ENCODE results near the gene FNIP1.
A peak's percentile ranks its signal among the peaks of the same experiment; 100 is the strongest.

Gene FNIP1

DNA sequence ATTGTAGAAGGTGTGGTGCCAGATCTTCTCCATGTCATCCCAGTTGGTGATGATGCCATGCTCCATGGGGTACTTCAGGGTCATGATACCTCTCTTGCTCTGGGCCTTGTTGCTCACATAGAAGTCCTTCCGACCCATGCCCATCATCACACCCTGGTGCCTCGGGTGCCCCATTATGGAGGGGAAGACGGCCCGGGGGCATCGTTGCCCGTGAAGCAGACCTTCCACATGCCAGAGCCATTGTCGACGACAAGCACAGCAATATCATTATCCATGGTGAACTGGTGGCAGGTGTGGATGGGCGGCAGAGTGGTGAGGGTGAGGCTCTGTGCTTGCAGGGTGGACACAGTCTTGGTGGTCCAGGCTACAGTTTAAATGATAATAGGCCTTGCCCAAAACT, 137.0 kb downstream of the FNIP1 start:
- H3K9ac ChIP-seq (ENCODE audit: insufficient read length) = no peak overlapping the region
- peaks cover 38% of the 10 kb centered on the region; the same call in 1 of the 2 replicates for H3K36me3 ChIP-seq (ENCODE audit: insufficient read depth, low read length)
- H3K9me3 ChIP-seq (ENCODE audit: low read depth, low read length) = no peaks in the 10 kb centered on the region
- H3K27ac ChIP-seq = no peak overlapping the region
- H3K4me3 ChIP-seq = no peak overlapping the region
- no peak for DNase-seq (ENCODE audit: low read depth, low spot score)
- TF ChIP-seq EZH2 (IDR thresholded peaks at IDR 0.05) = no peak
- TF ChIP-seq POLR2AphosphoS5 (IDR thresholded peaks at IDR 0.05; ENCODE audit: borderline replicate concordance, low read depth, low read length) = no peak
- no peak for TF ChIP-seq FOXP2 (optimal IDR thresholded peaks at IDR 0.05; ENCODE audit: control extremely low read depth, extremely low read length, insufficient read depth)

DNA sequence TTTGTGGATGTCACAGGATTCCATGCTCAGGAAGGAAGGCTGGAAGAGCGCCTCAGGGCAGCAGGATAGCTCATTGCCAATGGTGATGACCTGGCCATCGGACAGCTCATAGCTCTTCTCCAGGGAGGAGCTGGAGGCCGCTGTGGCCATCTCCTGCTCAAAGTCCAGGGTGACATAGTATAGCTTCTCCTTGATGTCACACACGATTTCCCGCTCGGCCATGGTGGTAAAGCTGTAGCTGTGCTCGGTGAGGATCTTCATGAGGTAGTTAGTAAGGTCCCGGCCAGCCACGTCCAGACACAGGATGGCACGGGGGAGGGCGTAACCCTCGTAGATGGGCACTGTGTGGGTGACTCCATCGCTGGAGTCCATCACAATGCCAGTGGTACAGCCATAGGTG, 137.5 kb downstream of the FNIP1 start:
- TF ChIP-seq FOXP2 (optimal IDR thresholded peaks at IDR 0.05; ENCODE audit: control extremely low read depth, extremely low read length, insufficient read depth) (no peak), POLR2AphosphoS5 (IDR thresholded peaks at IDR 0.05; ENCODE audit: borderline replicate concordance, low read depth, low read length) (no peak), EZH2 (IDR thresholded peaks at IDR 0.05) (no peak)
- Histone ChIP-seq H3K27ac (no peak overlapping the region), H3K4me3 (no peak overlapping the region), H3K9ac (ENCODE audit: insufficient read length) (no peak overlapping the region), H3K36me3 (ENCODE audit: insufficient read depth, low read length) (peaks cover 38% of the 10 kb centered on the region; the same call in 1 of the 2 replicates), H3K9me3 (ENCODE audit: low read depth, low read length) (no peaks in the 10 kb centered on the region)
- DNase-seq (ENCODE audit: low read depth, low spot score) = no peak

DNA sequence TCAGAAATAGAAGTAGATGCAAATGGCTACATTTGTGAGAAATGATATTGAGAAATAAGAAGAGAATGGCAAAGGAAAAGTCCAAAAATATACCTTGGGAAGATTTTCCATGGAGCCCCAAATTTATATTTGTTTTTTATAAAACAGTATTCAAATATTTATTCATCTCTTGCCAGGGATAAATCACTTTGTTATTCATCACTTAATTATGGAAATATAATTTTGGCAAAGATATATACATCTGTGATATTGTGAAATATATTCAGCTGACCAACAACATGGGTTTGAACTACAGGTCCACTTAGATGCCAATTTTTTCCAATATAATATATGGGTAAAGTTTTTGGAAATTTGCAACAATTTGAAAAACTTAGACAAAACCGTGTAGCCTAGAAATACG, 142.0 kb downstream of the FNIP1 start:
- Histone ChIP-seq H3K36me3 (ENCODE audit: insufficient read depth, low read length) (peaks cover 36% of the 10 kb centered on the region), H3K9me3 (ENCODE audit: low read depth, low read length) (no peaks in the 10 kb centered on the region; the same call in 1 of the 2 replicates), H3K27ac (peak overlapping the region; percentile 92), H3K9ac (ENCODE audit: insufficient read length) (no peak overlapping the region), H3K4me3 (no peak overlapping the region; the same call in 1 of the 2 replicates)
- no peak for DNase-seq (ENCODE audit: low read depth, low spot score)
- TF ChIP-seq FOXP2 (optimal IDR thresholded peaks at IDR 0.05; ENCODE audit: control extremely low read depth, extremely low read length, insufficient read depth) (no peak), POLR2AphosphoS5 (IDR thresholded peaks at IDR 0.05; ENCODE audit: borderline replicate concordance, low read depth, low read length) (no peak), EZH2 (IDR thresholded peaks at IDR 0.05) (no peak)

DNA sequence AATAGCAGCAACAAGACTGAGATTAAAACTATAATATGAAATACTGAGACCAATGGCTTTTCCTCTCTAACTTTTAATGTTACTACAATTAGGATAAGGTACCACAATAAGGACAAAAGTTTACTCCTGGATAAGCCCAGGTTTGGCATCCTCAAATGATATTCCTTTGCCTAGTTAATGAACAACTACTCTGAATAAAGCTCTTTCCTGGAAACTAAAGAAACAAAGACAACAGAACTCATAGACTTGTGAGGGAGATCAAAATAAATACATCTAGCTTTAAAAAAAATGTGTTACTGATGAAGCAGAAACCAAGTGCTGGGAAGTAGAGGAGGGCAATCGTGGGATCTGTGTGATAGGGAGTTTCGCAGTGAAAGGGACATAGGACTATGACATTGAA, 142.5 kb downstream of the FNIP1 start:
- Histone ChIP-seq H3K9me3 (ENCODE audit: low read depth, low read length) (no peaks in the 10 kb centered on the region; the same call in 1 of the 2 replicates), H3K9ac (ENCODE audit: insufficient read length) (no peak overlapping the region), H3K27ac (no peak overlapping the region), H3K4me3 (no peak overlapping the region), H3K36me3 (ENCODE audit: insufficient read depth, low read length) (peaks cover 34% of the 10 kb centered on the region)
- DNase-seq (ENCODE audit: low read depth, low spot score) = no peak
- TF ChIP-seq FOXP2 (optimal IDR thresholded peaks at IDR 0.05; ENCODE audit: control extremely low read depth, extremely low read length, insufficient read depth) = no peak
- no peak for TF ChIP-seq EZH2 (IDR thresholded peaks at IDR 0.05)
- TF ChIP-seq POLR2AphosphoS5 (IDR thresholded peaks at IDR 0.05; ENCODE audit: borderline replicate concordance, low read depth, low read length) = no peak

DNA sequence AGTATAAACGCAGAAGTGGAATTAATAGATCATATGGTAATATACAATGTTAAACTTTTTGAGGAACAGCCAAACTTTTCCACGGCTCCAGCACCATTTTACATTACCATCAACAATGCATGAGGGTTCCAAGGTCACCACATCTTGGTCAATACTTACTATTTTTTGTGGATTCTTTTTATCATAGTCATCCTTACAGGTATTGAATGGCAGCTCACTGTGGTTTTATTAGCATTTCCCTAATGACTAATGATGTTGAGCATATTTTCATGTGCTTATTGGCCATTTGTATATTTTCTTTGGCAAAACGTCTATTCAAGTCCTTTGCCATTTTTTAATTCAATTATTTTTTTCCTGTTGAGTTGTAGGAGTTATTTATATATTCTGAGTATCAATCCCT, 147.7 kb downstream of the FNIP1 start:
- Histone ChIP-seq H3K9me3 (ENCODE audit: low read depth, low read length) (no peaks in the 10 kb centered on the region; the same call in 1 of the 2 replicates), H3K36me3 (ENCODE audit: insufficient read depth, low read length) (peaks cover 39% of the 10 kb centered on the region), H3K9ac (ENCODE audit: insufficient read length) (no peak overlapping the region), H3K27ac (no peak overlapping the region), H3K4me3 (no peak overlapping the region)
- DNase-seq (ENCODE audit: low read depth, low spot score) = no peak
- TF ChIP-seq EZH2 (IDR thresholded peaks at IDR 0.05) (no peak), FOXP2 (optimal IDR thresholded peaks at IDR 0.05; ENCODE audit: control extremely low read depth, extremely low read length, insufficient read depth) (no peak), POLR2AphosphoS5 (IDR thresholded peaks at IDR 0.05; ENCODE audit: borderline replicate concordance, low read depth, low read length) (no peak)

DNA sequence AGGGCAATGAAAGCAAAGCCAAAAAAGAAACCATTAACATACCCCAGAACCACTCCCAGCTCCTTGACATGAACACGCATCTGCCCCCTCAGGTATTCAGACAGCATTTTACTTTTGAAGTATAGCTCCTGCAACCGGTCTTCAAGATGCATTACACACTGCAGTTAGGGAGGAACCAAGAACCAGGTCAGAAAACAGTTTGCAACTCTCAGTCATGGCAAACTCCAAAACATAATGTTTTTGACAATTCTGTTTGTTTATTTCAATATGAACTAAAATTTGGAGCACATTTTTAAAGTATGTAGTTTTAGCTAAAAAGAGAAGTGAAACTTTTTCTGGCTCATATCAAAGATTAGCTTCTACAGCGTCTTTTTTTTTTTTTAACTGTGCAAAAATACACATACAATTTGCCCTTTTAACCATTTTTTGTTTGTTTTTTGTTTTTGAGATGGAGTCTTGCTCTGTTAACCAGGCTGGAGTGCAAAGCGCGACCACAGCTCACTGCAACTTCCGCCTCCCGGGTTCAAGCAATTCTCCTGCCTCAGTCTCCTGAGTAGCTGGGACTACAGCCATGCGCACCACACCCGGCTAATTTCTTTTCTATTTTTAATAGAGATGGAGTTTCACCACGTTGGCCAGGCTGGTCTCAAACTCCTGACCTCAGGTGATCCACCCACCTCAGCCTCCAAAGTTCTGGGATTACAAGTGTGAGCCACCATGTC, 149.6 kb downstream of the FNIP1 start:
- no peak overlapping the region for H3K27ac ChIP-seq

DNA sequence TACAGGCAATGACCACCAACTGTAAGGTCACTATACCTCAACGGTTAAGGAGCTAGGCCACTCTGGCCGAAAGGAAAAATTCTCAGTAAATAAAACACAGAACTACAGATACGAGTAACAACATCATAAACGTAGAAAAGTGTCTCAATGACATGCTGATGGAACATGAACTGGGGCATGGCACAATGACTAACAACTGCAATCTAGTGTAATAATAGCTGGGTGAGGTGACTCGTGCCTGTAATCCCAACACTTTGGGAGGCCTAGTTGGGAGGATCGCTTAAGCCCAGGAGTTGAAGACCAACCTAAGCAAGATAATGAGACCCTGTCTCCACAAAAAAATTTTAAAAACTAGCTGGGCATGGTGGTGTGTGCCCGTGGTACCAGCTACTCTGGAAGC, 152.0 kb downstream of the FNIP1 start:
- DNase-seq (ENCODE audit: low read depth, low spot score) = no peak
- H3K9me3 ChIP-seq (ENCODE audit: low read depth, low read length) = no peaks in the 10 kb centered on the region
- peaks cover 13% of the 10 kb centered on the region for H3K36me3 ChIP-seq (ENCODE audit: insufficient read depth, low read length)
- H3K27ac ChIP-seq = no peak overlapping the region
- H3K4me3 ChIP-seq = no peak overlapping the region
- no peak overlapping the region for H3K9ac ChIP-seq (ENCODE audit: insufficient read length)
- TF ChIP-seq EZH2 (IDR thresholded peaks at IDR 0.05) (no peak), FOXP2 (optimal IDR thresholded peaks at IDR 0.05; ENCODE audit: control extremely low read depth, extremely low read length, insufficient read depth) (no peak), POLR2AphosphoS5 (IDR thresholded peaks at IDR 0.05; ENCODE audit: borderline replicate concordance, low read depth, low read length) (no peak)

More for the DNA sequence above, 149.6 kb downstream of the FNIP1 start:
- no peak for DNase-seq (ENCODE audit: low read depth, low spot score)
- no peak overlapping the region for H3K9ac ChIP-seq (ENCODE audit: insufficient read length)
- no peak overlapping the region for H3K4me3 ChIP-seq
- no peak for TF ChIP-seq FOXP2 (optimal IDR thresholded peaks at IDR 0.05; ENCODE audit: control extremely low read depth, extremely low read length, insufficient read depth)
- TF ChIP-seq EZH2 (IDR thresholded peaks at IDR 0.05) = no peak
- no peak for TF ChIP-seq POLR2AphosphoS5 (IDR thresholded peaks at IDR 0.05; ENCODE audit: borderline replicate concordance, low read depth, low read length)
- no peaks in the 10 kb centered on the region; the same call in 1 of the 2 replicates for H3K9me3 ChIP-seq (ENCODE audit: low read depth, low read length)
- peaks cover 35% of the 10 kb centered on the region for H3K36me3 ChIP-seq (ENCODE audit: insufficient read depth, low read length)

DNA sequence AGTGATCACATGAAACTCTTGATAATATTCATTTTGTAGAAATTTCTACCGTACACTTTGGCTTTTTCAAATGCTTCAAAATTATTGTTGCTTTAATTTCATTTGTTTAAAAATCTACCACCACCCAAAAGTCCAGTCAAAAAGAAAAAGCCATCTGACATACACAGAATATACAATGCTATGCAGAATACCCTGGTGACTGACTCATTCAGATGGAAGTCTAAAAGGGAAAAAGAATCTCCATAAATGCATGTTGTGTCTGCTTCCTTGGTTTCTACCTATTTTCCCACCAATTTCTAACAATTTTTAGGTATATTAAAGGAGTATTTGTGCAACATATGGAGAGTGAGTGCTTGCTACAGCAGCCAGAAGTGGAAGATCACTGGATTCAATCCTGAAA, 152.4 kb downstream of the FNIP1 start:
- Histone ChIP-seq H3K36me3 (ENCODE audit: insufficient read depth, low read length) (peaks cover 9% of the 10 kb centered on the region; the same call in 1 of the 2 replicates), H3K27ac (no peak overlapping the region), H3K9me3 (ENCODE audit: low read depth, low read length) (no peaks in the 10 kb centered on the region), H3K4me3 (no peak overlapping the region), H3K9ac (ENCODE audit: insufficient read length) (no peak overlapping the region)
- DNase-seq (ENCODE audit: low read depth, low spot score) = no peak
- TF ChIP-seq EZH2 (IDR thresholded peaks at IDR 0.05) (no peak), FOXP2 (optimal IDR thresholded peaks at IDR 0.05; ENCODE audit: control extremely low read depth, extremely low read length, insufficient read depth) (no peak), POLR2AphosphoS5 (IDR thresholded peaks at IDR 0.05; ENCODE audit: borderline replicate concordance, low read depth, low read length) (no peak)
